ENCODE data around the gene PELI3. TPM values are rescaled to one million over a fixed set of nuclear protein-coding genes. Genes with fewer than 3 reads are reported as not detected.

The PELI3 gene
- total RNA-seq, 4 donors from 2014 or later = 8.0 to 16.6 (median 12.6) TPM

GRCh38 chr11:66421492-66422205 lies 45.1 kb upstream of the PELI3 start:
- no peak for TF ChIP-seq CTCF (IDR thresholded peaks at IDR 0.05; ENCODE audit: low read depth)

- TF ChIP-seq CTCF (IDR thresholded peaks at IDR 0.05; ENCODE audit: low read depth) = no peak
These were observed 40.4 kb upstream of the PELI3 start for GRCh38 chr11:66426314-66426713.

GRCh38 chr11:66428933-66429332 lies 37.8 kb upstream of the PELI3 start:
- TF ChIP-seq CTCF (IDR thresholded peaks at IDR 0.05; ENCODE audit: low read depth) = no peak

GRCh38 chr11:66429983-66430602 lies 36.6 kb upstream of the PELI3 start:
- TF ChIP-seq CTCF (IDR thresholded peaks at IDR 0.05; ENCODE audit: low read depth) = no peak

- no peak for TF ChIP-seq CTCF (IDR thresholded peaks at IDR 0.05; ENCODE audit: low read depth)
These were observed 34.1 kb upstream of the PELI3 start for GRCh38 chr11:66432597-66432996.

- TF ChIP-seq CTCF (IDR thresholded peaks at IDR 0.05; ENCODE audit: low read depth) = no peak
These were observed 28.7 kb upstream of the PELI3 start for GRCh38 chr11:66437979-66438503.

Data from subcutaneous adipose tissue (tissue), 4 donors.